SK-N-SH (cell line): ENCODE measurements around the gene RAG2. TPM values are rescaled to one million over a fixed set of nuclear protein-coding genes. Genes with fewer than 3 reads are reported as not detected.
A peak's percentile ranks its signal among the peaks of the same experiment; 100 is the strongest.

Experiments used
- CTCF ChIA-PET: fragments of 300-600, 350-600 bp; formaldehyde crosslinking; extraction: SDS; loops from one replicate; lab custom pipeline; 2021; lab: Yijun Ruan, JAX
- POLR2A ChIA-PET: fragments of 350-600 bp; sonication (Branson Sonifier 250); formaldehyde crosslinking; extraction: SDS; loops from one replicate; lab custom pipeline; 2020; ENCODE audit warnings: antibody characterized with exemption, inconsistent platforms; lab: Yijun Ruan, JAX
- DNase-seq: peaks from one replicate; pipeline ENCODE4 v3.0.0; 2012
- H2AFZ ChIP-seq: fragments of 200-600 bp; sonication (generic); 2 replicates; pipeline ENCODE4 v1.8.1; 2016; ENCODE audit warnings: antibody characterized with exemption, mild to moderate bottlenecking, low read depth
- H3F3A ChIP-seq: fragments of 200-600 bp; sonication (generic); replicated peaks from 2 replicates; pipeline ENCODE3; 2016; ENCODE audit warnings: antibody characterized with exemption, mild to moderate bottlenecking; ENCODE audit not compliant: insufficient read depth
- H3K27ac ChIP-seq, 2 experiments: fragments of 200-500 bp in 1 of 2; fragments of 200-600 bp in 1 of 2; sonication (Bioruptor generic) in 1 of 2; sonication (generic), shearing (Covaris generic) in 1 of 2; 2 replicates each; pipeline versions ENCODE4 v1.5.1 to v1.6.1; 2014 to 2016; ENCODE audit warnings: low read depth in 2 of 2, inconsistent platforms in 1 of 2, low read length in 1 of 2, mild to moderate bottlenecking in 1 of 2, mixed read lengths in 1 of 2
- H3K27me3 ChIP-seq: fragments of 200-600 bp; sonication (generic), shearing (Covaris generic); 2 replicates; pipeline ENCODE4 v1.6.1; 2016; ENCODE audit warnings: mixed run types; ENCODE audit not compliant: insufficient read depth
- H3K36me3 ChIP-seq, 2 experiments: fragments of 200-500 bp in 1 of 2; fragments of 200-600 bp in 1 of 2; sonication (Bioruptor generic) in 1 of 2; sonication (generic) in 1 of 2; replicated peaks in 1 of 2; 2 replicates each; pipeline versions ENCODE3 to v1.5.1; 2014 to 2016; ENCODE audit warnings: low read length in 1 of 2, mild to moderate bottlenecking in 1 of 2; ENCODE audit not compliant: insufficient read depth in 2 of 2, control insufficient read depth in 1 of 2
- H3K4me1 ChIP-seq, 2 experiments: fragments of 200-500 bp in 1 of 2; fragments of 200-600 bp in 1 of 2; sonication (Bioruptor generic) in 1 of 2; sonication (generic), shearing (Covaris generic) in 1 of 2; 2 replicates each; pipeline versions ENCODE4 v1.5.1 to v1.6.1; 2014 to 2016; ENCODE audit warnings: low read depth in 1 of 2, low read length in 1 of 2, mixed run types in 1 of 2; ENCODE audit not compliant: insufficient read depth in 2 of 2, control insufficient read depth in 1 of 2
- H3K4me2 ChIP-seq: fragments of 200-600 bp; sonication (generic), shearing (Covaris generic); 2 replicates; pipeline ENCODE4 v1.6.1; 2017; ENCODE audit warnings: mixed run types
- H3K4me3 ChIP-seq, 2 experiments: fragments of 200-500 bp in 1 of 2; fragments of 200-600 bp in 1 of 2; sonication (Bioruptor generic) in 1 of 2; sonication (generic), shearing (Covaris generic) in 1 of 2; 2 replicates each; pipeline versions ENCODE4 v1.5.1 to v1.8.1; 2014 to 2016; ENCODE audit warnings: low read depth in 2 of 2, inconsistent platforms in 1 of 2, low read length in 1 of 2, mild to moderate bottlenecking in 1 of 2, mixed read lengths in 1 of 2, moderate library complexity in 1 of 2
- H3K79me2 ChIP-seq: fragments of 200-600 bp; sonication (generic); 2 replicates; pipeline ENCODE4 v1.8.1; 2017; ENCODE audit warnings: mild to moderate bottlenecking; ENCODE audit not compliant: insufficient read depth
- H3K9ac ChIP-seq: fragments of 200-600 bp; sonication (generic); 2 replicates; pipeline ENCODE4 v1.6.1; 2017; ENCODE audit warnings: mixed run types
- H3K9me2 ChIP-seq: fragments of 200-600 bp; sonication (generic); 2 replicates; pipeline ENCODE4 v1.6.1; 2017; ENCODE audit warnings: mixed run types
- H3K9me3 ChIP-seq: fragments of 200-600 bp; sonication (generic); 2 replicates; pipeline ENCODE4 v1.6.1; 2017; ENCODE audit warnings: mixed run types, mild to moderate bottlenecking, moderate library complexity
- H4K20me1 ChIP-seq: fragments of 200-600 bp; sonication (generic); 2 replicates; pipeline ENCODE4 v1.6.1; 2017; ENCODE audit warnings: mild to moderate bottlenecking, mixed run types; ENCODE audit not compliant: insufficient read depth
- EP300 ChIP-seq, 2 experiments: IDR thresholded peaks; 2 replicates each; pipeline versions ENCODE4 v1.4.0 to v1.6.1; 2012; ENCODE audit warnings: borderline replicate concordance in 1 of 2, low read depth in 1 of 2, low read length in 1 of 2
- FOSL2 ChIP-seq: IDR thresholded peaks from 2 replicates; pipeline ENCODE4 v1.4.0; 2012; ENCODE audit warnings: low read depth, mild to moderate bottlenecking, moderate library complexity, borderline replicate concordance
- FOXM1 ChIP-seq: IDR thresholded peaks from 2 replicates; pipeline ENCODE4 v1.4.0; 2012; ENCODE audit warnings: low read depth, mild to moderate bottlenecking
- GATA2 ChIP-seq: sonication (generic); formaldehyde crosslinking; IDR thresholded peaks from 2 replicates; pipeline ENCODE4 v1.5.0; 2020; ENCODE audit warnings: mild to moderate bottlenecking, missing genetic modification reagents
- NFIC ChIP-seq: IDR thresholded peaks from 2 replicates; pipeline ENCODE4 v1.4.0; 2012; ENCODE audit warnings: borderline replicate concordance
- NRF1 ChIP-seq: IDR thresholded peaks from 2 replicates; pipeline ENCODE4 v1.6.1; 2012; ENCODE audit warnings: low read depth, mild to moderate bottlenecking, low read length
- RCOR1 ChIP-seq: fragments of 150-350 bp; IDR thresholded peaks from 2 replicates; pipeline ENCODE4 v1.6.1; 2017; ENCODE audit warnings: antibody characterized with exemption, low read length
- RXRA ChIP-seq: IDR thresholded peaks from 2 replicates; pipeline ENCODE4 v1.4.0; 2012; ENCODE audit warnings: low read depth, mild to moderate bottlenecking, borderline replicate concordance
- SIN3A ChIP-seq: IDR thresholded peaks from 2 replicates; pipeline ENCODE4 v1.6.1; 2012; ENCODE audit warnings: low read depth, mild to moderate bottlenecking, low read length, moderate library complexity, borderline replicate concordance
- TAF1 ChIP-seq: IDR thresholded peaks from 2 replicates; pipeline ENCODE4 v1.6.1; 2012; ENCODE audit warnings: low read depth, mild to moderate bottlenecking, low read length, moderate library complexity, borderline replicate concordance
- TCF12 ChIP-seq: IDR thresholded peaks from 2 replicates; pipeline ENCODE4 v1.4.0; 2012
- TEAD4 ChIP-seq: IDR thresholded peaks from 2 replicates; pipeline ENCODE4 v1.4.0; 2012; ENCODE audit warnings: mild to moderate bottlenecking, borderline replicate concordance; ENCODE audit not compliant: insufficient read depth
- WGBS: methylation state at CpG from one replicate; pipeline ENCODE4 v1.1.6; 2017; ENCODE audit warnings: low lambda C conversion rate; 5-methylcytosine and 5-hydroxymethylcytosine counted together
- polyA plus RNA-seq, 3 experiments: library from polyadenylated mRNA; depleted of rRNA; stranded (reverse); fragments of >200 nt; gene quantifications; 2 replicates each; pipeline ENCODE4 v1.2.3, GENCODE V29; 2012
- TF ChIP-seq, protein P1 (sequence below): fragments of 150-350 bp; IDR thresholded peaks from 2 replicates; pipeline ENCODE4 v1.6.1; 2016; ENCODE audit warnings: mild to moderate bottlenecking, low read depth, low read length
- TF ChIP-seq, protein P2 (sequence below): fragments of 200-600 bp; sonication (generic); IDR thresholded peaks from 2 replicates; pipeline ENCODE4 v1.6.1; 2017; ENCODE audit warnings: antibody characterized with exemption, mild to moderate bottlenecking, moderate library complexity
- TF ChIP-seq, protein P3 (sequence below): IDR thresholded peaks from 2 replicates; pipeline ENCODE4; 2012
- TF ChIP-seq, protein P4 (sequence below): fragments of 150-350 bp; IDR thresholded peaks from 2 replicates; pipeline ENCODE4 v1.6.1; 2017; ENCODE audit warnings: antibody characterized with exemption, low read length, low read depth, borderline replicate concordance
- TF ChIP-seq, protein P5 (sequence below): IDR thresholded peaks from 2 replicates; pipeline ENCODE4 v1.6.1; 2012; ENCODE audit warnings: mild to moderate bottlenecking, low read depth, low read length, moderate library complexity

Gene RAG2
- polyA plus RNA-seq, 1 of the 3 experiments (the other 2 are of a cell fraction): 0.15 TPM

DNA sequence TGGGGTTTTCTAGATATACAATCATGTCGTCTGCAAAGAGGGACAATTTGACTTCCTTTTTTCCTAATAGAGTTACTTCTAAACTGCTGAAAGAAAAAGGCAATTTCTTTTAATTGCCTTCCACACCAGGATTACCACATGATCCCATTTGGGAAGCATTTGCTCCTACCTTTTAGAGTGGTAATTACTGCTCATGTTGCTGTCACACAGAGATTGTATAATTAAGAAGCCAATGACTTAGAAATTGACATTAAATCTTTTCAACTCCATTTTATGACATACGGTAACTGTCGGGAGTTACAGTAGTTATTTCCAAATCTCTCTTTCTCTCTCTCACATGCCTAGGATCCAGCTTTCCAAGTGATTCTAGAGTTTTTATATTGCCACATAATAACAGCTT, 17.8 kb upstream of the RAG2 start:
- Histone ChIP-seq H3K36me3 (peaks cover 0 to 3% of the 10 kb centered on the region in 2 experiments), H3F3A (no peaks in the 10 kb centered on the region), H3K27me3 (no peaks in the 10 kb centered on the region), H3K4me3 (no peak overlapping the region), H3K9me2 (no peaks in the 10 kb centered on the region), H3K9me3 (no peaks in the 10 kb centered on the region), H4K20me1 (no peaks in the 10 kb centered on the region), H2AFZ (no peak overlapping the region), H3K27ac (peak overlapping the region in 1 of 2 experiments; percentile 100; a peak in 2 of 4 replicates), H3K4me2 (no peak overlapping the region), H3K79me2 (no peaks in the 10 kb centered on the region), H3K9ac (no peak overlapping the region), H3K4me1 (peaks cover 16 to 41% of the 10 kb centered on the region in 2 experiments; a peak in 3 of 4 replicates)
- no peak for DNase-seq
- ChIA-PET CTCF (interaction anchor here (1.5 kb wide), 1 partner anchor 132 kb away, joined by 3 read pairs; no protein-coding TSS in a partner anchor), POLR2A (no interaction called here)
- 88% methylated on average over 3 of the region's 3 CpGs for WGBS
- TF ChIP-seq RXRA: no peak
- no peak for TF ChIP-seq TAF1
- TF ChIP-seq FOSL2: no peak
- TF ChIP-seq, protein P1, sequence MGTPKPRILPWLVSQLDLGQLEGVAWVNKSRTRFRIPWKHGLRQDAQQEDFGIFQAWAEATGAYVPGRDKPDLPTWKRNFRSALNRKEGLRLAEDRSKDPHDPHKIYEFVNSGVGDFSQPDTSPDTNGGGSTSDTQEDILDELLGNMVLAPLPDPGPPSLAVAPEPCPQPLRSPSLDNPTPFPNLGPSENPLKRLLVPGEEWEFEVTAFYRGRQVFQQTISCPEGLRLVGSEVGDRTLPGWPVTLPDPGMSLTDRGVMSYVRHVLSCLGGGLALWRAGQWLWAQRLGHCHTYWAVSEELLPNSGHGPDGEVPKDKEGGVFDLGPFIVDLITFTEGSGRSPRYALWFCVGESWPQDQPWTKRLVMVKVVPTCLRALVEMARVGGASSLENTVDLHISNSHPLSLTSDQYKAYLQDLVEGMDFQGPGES: no peak
- TF ChIP-seq NRF1: no peak
- TF ChIP-seq, protein P2, sequence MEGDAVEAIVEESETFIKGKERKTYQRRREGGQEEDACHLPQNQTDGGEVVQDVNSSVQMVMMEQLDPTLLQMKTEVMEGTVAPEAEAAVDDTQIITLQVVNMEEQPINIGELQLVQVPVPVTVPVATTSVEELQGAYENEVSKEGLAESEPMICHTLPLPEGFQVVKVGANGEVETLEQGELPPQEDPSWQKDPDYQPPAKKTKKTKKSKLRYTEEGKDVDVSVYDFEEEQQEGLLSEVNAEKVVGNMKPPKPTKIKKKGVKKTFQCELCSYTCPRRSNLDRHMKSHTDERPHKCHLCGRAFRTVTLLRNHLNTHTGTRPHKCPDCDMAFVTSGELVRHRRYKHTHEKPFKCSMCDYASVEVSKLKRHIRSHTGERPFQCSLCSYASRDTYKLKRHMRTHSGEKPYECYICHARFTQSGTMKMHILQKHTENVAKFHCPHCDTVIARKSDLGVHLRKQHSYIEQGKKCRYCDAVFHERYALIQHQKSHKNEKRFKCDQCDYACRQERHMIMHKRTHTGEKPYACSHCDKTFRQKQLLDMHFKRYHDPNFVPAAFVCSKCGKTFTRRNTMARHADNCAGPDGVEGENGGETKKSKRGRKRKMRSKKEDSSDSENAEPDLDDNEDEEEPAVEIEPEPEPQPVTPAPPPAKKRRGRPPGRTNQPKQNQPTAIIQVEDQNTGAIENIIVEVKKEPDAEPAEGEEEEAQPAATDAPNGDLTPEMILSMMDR: no peak
- TF ChIP-seq, protein P3, sequence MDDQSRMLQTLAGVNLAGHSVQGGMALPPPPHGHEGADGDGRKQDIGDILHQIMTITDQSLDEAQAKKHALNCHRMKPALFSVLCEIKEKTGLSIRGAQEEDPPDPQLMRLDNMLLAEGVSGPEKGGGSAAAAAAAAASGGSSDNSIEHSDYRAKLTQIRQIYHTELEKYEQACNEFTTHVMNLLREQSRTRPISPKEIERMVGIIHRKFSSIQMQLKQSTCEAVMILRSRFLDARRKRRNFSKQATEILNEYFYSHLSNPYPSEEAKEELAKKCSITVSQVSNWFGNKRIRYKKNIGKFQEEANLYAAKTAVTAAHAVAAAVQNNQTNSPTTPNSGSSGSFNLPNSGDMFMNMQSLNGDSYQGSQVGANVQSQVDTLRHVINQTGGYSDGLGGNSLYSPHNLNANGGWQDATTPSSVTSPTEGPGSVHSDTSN: no peak
- TF ChIP-seq EP300 (IDR thresholded peaks at IDR 0.05; ENCODE audit: borderline replicate concordance in 1 of 2, low read depth in 1 of 2, low read length in 1 of 2): no peak

DNA sequence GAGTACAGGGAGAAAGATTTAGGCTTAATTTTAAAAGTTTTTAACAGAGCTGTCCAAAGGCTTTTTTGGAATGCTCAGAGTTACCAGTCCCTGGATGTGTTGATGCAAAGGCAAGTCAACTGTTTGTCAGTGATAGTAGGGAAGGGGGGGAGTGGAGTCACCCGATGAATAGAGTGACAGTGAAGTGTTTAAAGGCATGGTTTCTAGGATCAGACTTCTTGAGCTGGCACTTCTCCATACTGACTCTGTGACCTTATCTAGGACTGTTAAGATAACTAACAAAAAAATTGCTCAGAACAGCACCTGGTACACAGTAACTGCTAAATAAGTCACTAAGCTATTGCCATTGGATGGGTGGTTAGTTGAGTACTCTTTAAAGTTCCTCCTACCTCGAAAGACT, 11.3 kb upstream of the RAG2 start:
- no peak for DNase-seq
- Histone ChIP-seq H3F3A (no peaks in the 10 kb centered on the region), H3K4me2 (no peak overlapping the region), H2AFZ (no peak overlapping the region), H3K9ac (no peak overlapping the region), H3K36me3 (peaks cover 0 to 7% of the 10 kb centered on the region in 2 experiments), H3K4me3 (no peak overlapping the region), H3K27ac (peak overlapping the region in 1 of 2 experiments; percentile 85; a peak in 2 of 4 replicates), H3K4me1 (peaks cover 0 to 21% of the 10 kb centered on the region in 2 experiments; a peak in 2 of 4 replicates), H3K79me2 (no peaks in the 10 kb centered on the region), H3K9me2 (no peaks in the 10 kb centered on the region), H4K20me1 (no peaks in the 10 kb centered on the region), H3K27me3 (no peaks in the 10 kb centered on the region), H3K9me3 (no peaks in the 10 kb centered on the region)
- ChIA-PET CTCF (interaction anchor here (1.6 to 3.6 kb wide), 2 partner anchors 45 to 137 kb away, joined by 3 to 18 read pairs; no protein-coding TSS in a partner anchor), POLR2A (no interaction called here)
- 71% methylated on average over 2 of the region's 2 CpGs for WGBS
- no peak for TF ChIP-seq NFIC
- TF ChIP-seq, protein P4, sequence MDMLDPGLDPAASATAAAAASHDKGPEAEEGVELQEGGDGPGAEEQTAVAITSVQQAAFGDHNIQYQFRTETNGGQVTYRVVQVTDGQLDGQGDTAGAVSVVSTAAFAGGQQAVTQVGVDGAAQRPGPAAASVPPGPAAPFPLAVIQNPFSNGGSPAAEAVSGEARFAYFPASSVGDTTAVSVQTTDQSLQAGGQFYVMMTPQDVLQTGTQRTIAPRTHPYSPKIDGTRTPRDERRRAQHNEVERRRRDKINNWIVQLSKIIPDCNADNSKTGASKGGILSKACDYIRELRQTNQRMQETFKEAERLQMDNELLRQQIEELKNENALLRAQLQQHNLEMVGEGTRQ: no peak
- no peak for TF ChIP-seq SIN3A
- no peak for TF ChIP-seq GATA2 (CRISPR knock-in tag)
- TF ChIP-seq, protein P5, sequence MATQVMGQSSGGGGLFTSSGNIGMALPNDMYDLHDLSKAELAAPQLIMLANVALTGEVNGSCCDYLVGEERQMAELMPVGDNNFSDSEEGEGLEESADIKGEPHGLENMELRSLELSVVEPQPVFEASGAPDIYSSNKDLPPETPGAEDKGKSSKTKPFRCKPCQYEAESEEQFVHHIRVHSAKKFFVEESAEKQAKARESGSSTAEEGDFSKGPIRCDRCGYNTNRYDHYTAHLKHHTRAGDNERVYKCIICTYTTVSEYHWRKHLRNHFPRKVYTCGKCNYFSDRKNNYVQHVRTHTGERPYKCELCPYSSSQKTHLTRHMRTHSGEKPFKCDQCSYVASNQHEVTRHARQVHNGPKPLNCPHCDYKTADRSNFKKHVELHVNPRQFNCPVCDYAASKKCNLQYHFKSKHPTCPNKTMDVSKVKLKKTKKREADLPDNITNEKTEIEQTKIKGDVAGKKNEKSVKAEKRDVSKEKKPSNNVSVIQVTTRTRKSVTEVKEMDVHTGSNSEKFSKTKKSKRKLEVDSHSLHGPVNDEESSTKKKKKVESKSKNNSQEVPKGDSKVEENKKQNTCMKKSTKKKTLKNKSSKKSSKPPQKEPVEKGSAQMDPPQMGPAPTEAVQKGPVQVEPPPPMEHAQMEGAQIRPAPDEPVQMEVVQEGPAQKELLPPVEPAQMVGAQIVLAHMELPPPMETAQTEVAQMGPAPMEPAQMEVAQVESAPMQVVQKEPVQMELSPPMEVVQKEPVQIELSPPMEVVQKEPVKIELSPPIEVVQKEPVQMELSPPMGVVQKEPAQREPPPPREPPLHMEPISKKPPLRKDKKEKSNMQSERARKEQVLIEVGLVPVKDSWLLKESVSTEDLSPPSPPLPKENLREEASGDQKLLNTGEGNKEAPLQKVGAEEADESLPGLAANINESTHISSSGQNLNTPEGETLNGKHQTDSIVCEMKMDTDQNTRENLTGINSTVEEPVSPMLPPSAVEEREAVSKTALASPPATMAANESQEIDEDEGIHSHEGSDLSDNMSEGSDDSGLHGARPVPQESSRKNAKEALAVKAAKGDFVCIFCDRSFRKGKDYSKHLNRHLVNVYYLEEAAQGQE: no peak
- TF ChIP-seq, protein P3: no peak
- no peak for TF ChIP-seq FOSL2
- TF ChIP-seq TEAD4: no peak
- TF ChIP-seq RCOR1: no peak
- TF ChIP-seq FOXM1: no peak
- TF ChIP-seq TCF12: no peak
